ENCODE data around the gene ABCB1. TPM values are rescaled to one million over a fixed set of nuclear protein-coding genes. Genes with fewer than 3 reads are reported as not detected.

The ABCB1 gene
- total and polyA plus RNA-seq, 2 of the 13 experiments (the other 11 are each of a cell fraction or from before 2014, with no cell fraction given) = 42.8 to 52.6 TPM

Other genes with a start within 250 kb of the ABCB1 start
- gene ABCB4, start 125.2 kb downstream of the ABCB1 start, total RNA-seq (2016; rRNA removed; fragmentation: Illumina TruSeq; extraction: Trizol) = 10.8 and 32.4 TPM in 2 replicates
- gene ABCB4, start 125.2 kb downstream of the ABCB1 start, polyA plus RNA-seq (2011; rRNA removed) = 18.0 and 20.8 TPM in 2 replicates
- gene RUNDC3B, start 27.5 kb upstream of the ABCB1 start, total RNA-seq (2016; rRNA removed; fragmentation: Illumina TruSeq; extraction: Trizol) = 1.3 and 1.5 TPM in 2 replicates
- gene RUNDC3B, start 27.5 kb upstream of the ABCB1 start, polyA plus RNA-seq (2011; rRNA removed) = 0.16 and 0.28 TPM in 2 replicates